22Rv1 (cell line): ENCODE measurements around the gene ATF6B.

Experiments
- H3K27ac ChIP-seq: fragments of 450-650 bp; 2 replicates; pipeline ENCODE4 v1.5.1; 2017
- CTCF ChIP-seq: fragments of 450-650 bp; IDR thresholded peaks from 2 replicates; pipeline ENCODE4 v1.5.1; 2017; ENCODE audit warnings: mild to moderate bottlenecking
- ZFX ChIP-seq: fragments of 450-650 bp; IDR thresholded peaks from 2 replicates; pipeline ENCODE4 v1.6.1; 2017; ENCODE audit warnings: antibody characterized with exemption, borderline replicate concordance

Gene ATF6B

GRCh38 chr6:32114796-32115195 is 13.2 kb downstream of the ATF6B start:
- no peak for TF ChIP-seq ZFX
- no peak for TF ChIP-seq CTCF

GRCh38 chr6:32113386-32114352 is 14.4 kb downstream of the ATF6B start:
- no peak overlapping the region for H3K27ac ChIP-seq

More at GRCh38 chr6:32114796-32115195, 13.2 kb downstream of the ATF6B start:
- H3K27ac ChIP-seq: no peak overlapping the region

GRCh38 chr6:32112431-32112980 is 15.5 kb downstream of the ATF6B start:
- H3K27ac ChIP-seq: no peak overlapping the region

More at GRCh38 chr6:32113386-32114352, 14.4 kb downstream of the ATF6B start:
- TF ChIP-seq CTCF (no peak), ZFX (no peak)

GRCh38 chr6:32111424-32112066 is 16.5 kb downstream of the ATF6B start:
- no peak overlapping the region for H3K27ac ChIP-seq
- TF ChIP-seq ZFX: no peak
- TF ChIP-seq CTCF: no peak

More at GRCh38 chr6:32112431-32112980, 15.5 kb downstream of the ATF6B start:
- TF ChIP-seq ZFX (no peak), CTCF (no peak)

GRCh38 chr6:32110632-32111031 is 17.4 kb downstream of the ATF6B start:
- TF ChIP-seq ZFX: no peak

GRCh38 chr6:32109765-32110160 is 18.3 kb downstream of the ATF6B start:
- no peak overlapping the region for H3K27ac ChIP-seq
- TF ChIP-seq ZFX (no peak), CTCF (no peak)

More at GRCh38 chr6:32110632-32111031, 17.4 kb downstream of the ATF6B start:
- no peak overlapping the region for H3K27ac ChIP-seq

GRCh38 chr6:32109114-32109764 is 18.8 kb downstream of the ATF6B start, which contains the start of gene TNXB:
Gene TNXB, minus strand, starts transcription at chr6:32109338. Its CDS starts 11,140 bp downstream, at chr6:32098198.
- H3K27ac ChIP-seq: no peak within 1 kb of the TSS
- no peak for TF ChIP-seq CTCF
- TF ChIP-seq ZFX: no peak
